Subcutaneous adipose tissue (tissue), 4 donors: Measurements from ENCODE around the gene RADIL. TPM values are rescaled to one million over a fixed set of nuclear protein-coding genes. Genes with fewer than 3 reads are reported as not detected.

ENCODE experiments used
- CTCF ChIP-seq: fragments of 450-650 bp; IDR thresholded peaks from one replicate; pipeline ENCODE4 v1.5.1; 2016; ENCODE audit warnings: low read depth, mild to moderate bottlenecking, control low read depth, antibody characterized with exemption, moderate library complexity
- total RNA-seq, 4 donors: library from RNA; depleted of rRNA; stranded (reverse); fragments of >200 nt; gene quantifications; one replicate each; pipeline ENCODE4 v1.1.0, GENCODE V29; 2016

The RADIL gene
- total RNA-seq, 4 donors from 2014 or later, result 5.4 to 7.7 (median 6.3) TPM

GRCh38 chr7:4789194-4790077, 94.1 kb downstream of the RADIL start:
- TF ChIP-seq CTCF, result no peak

- TF ChIP-seq CTCF, result no peak
These were observed 94.8 kb downstream of the RADIL start for GRCh38 chr7:4788627-4789189.

DNA sequence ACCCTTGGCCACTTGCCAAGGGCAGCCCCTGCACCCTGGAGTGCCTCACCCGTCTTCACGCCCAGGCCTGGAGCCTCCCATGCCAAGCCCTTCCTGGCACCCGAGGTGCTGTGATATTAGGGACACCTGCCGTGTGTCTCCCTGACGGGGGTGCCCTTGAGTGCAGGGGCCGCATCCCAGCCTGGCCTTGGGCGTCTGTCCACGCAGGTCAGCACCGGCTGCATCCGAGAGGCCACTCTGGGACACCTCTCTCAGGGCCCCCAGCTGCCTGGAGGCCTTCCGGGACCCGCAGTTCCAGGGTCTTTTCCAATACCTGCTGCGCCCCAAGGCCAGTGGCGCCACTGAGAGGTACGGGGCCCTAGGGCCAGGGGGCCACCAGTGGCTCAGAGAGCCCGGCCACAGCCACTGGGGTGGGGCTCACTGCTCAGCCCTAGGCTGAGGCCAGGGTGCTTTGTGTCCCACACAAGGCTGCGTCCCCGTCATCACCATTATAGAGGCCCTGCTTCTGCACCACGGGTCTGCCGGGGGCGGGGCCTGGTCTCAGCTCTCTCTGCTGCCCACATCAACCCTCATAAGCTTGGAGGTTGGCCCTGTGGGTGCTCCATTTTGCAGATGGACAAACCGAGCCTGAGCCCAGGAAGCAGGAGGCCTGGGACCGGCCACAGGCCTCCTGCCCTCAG, 95.4 kb downstream of the RADIL start:
- TF ChIP-seq CTCF, result no peak

- no peak for TF ChIP-seq CTCF
These were observed 96.0 kb downstream of the RADIL start for GRCh38 chr7:4787541-4787940.

- no peak for TF ChIP-seq CTCF
These were observed 97.5 kb downstream of the RADIL start for GRCh38 chr7:4786015-4786414.

GRCh38 chr7:4785371-4785770, 98.1 kb downstream of the RADIL start:
- no peak for TF ChIP-seq CTCF

- no peak for TF ChIP-seq CTCF
These were observed 98.7 kb downstream of the RADIL start for GRCh38 chr7:4784799-4785198.
